Measurements from ENCODE around the gene KRT28. TPM values are rescaled to one million over a fixed set of nuclear protein-coding genes. Genes with fewer than 3 reads are reported as not detected.
A peak's percentile ranks its signal among the peaks of the same experiment; 100 is the strongest.

Gene KRT28
- total RNA-seq, 4 donors from 2014 or later: not detected

- 69 to 72% methylated on average over 1 of the region's 1 CpG for WGBS, 2 donors
- no peaks in the 10 kb centered on the region for H3K9me3 ChIP-seq
- H3K27ac ChIP-seq: no peak overlapping the region
- no peaks in the 10 kb centered on the region for H3K27me3 ChIP-seq
- intact Hi-C loops (cut with DNase I): no loop called here
- no peak for DNase-seq
- peaks cover 0 to 6% (median 0%) of the 10 kb centered on the region in 3 donors for H3K36me3 ChIP-seq
- H3K4me1 ChIP-seq: peaks cover 0 to 10% (median 3%) of the 10 kb centered on the region in 3 donors
- no peak overlapping the region for H3K4me3 ChIP-seq
- TF ChIP-seq, protein P1, sequence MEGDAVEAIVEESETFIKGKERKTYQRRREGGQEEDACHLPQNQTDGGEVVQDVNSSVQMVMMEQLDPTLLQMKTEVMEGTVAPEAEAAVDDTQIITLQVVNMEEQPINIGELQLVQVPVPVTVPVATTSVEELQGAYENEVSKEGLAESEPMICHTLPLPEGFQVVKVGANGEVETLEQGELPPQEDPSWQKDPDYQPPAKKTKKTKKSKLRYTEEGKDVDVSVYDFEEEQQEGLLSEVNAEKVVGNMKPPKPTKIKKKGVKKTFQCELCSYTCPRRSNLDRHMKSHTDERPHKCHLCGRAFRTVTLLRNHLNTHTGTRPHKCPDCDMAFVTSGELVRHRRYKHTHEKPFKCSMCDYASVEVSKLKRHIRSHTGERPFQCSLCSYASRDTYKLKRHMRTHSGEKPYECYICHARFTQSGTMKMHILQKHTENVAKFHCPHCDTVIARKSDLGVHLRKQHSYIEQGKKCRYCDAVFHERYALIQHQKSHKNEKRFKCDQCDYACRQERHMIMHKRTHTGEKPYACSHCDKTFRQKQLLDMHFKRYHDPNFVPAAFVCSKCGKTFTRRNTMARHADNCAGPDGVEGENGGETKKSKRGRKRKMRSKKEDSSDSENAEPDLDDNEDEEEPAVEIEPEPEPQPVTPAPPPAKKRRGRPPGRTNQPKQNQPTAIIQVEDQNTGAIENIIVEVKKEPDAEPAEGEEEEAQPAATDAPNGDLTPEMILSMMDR (IDR thresholded peaks at IDR 0.05): no peak
- TF ChIP-seq POLR2A (IDR thresholded peaks at IDR 0.05): no peak
Measured at GRCh38 chr17:40824015-40824832, 24.5 kb upstream of the KRT28 start.

DNA sequence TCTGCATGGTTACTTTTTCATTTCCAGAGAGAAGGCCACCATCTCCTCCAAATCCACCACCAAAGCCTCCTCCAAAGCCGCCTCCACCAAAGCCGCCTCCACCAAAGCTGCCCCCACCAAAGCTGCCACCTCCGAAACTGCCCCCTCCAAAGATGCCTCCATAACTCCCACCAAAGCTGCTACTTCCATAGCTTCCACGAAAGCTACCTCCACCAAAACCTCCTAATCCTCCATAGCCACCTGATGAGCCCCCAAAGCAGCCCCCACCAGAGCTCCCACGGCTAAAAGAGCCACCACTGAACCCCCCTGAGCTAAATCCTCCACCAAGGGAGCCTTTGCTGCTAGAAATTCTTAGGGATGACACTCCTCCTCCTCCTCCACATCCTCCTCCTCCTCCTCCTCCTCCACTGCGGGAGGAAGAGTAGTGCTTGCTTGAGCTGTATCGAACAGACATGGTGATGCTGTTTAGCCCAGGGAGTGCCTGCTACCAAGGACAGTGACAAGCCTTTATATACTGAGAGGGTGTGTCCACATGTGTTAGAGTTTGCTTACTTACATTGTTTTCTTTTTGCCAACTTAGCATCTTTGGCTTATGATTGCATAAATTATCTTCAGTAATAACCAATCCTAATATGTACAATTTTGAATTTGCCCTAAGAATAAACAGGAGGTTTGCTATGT, 22.5 kb upstream of the KRT28 start, which contains the start of gene KRT10:
TSS of gene KRT10 (minus strand) at position 483 of the 681 bp plus-strand sequence. CDS start at position 454, 29 bp downstream.
- Histone ChIP-seq H3K27me3 (no peaks in the 10 kb centered on the region), H3K4me3 (no peak within 1 kb of the TSS), H3K4me1 (peaks cover 0 to 21% (median 8%) of the 10 kb centered on the region in 3 donors), H3K27ac (no peak within 1 kb of the TSS), H3K36me3 (peaks cover 0 to 11% (median 0%) of the 10 kb centered on the region in 3 donors), H3K9me3 (no peaks in the 10 kb centered on the region)
- intact Hi-C loops (cut with DNase I): no loop called here
- DNase-seq: no peak
- 88 to 93% methylated on average over 3 to 7 of the region's 7 CpGs for WGBS, 2 donors
- TF ChIP-seq POLR2A (IDR thresholded peaks at IDR 0.05): no peak
- TF ChIP-seq, protein P1 (IDR thresholded peaks at IDR 0.05): no peak

- intact Hi-C loops (cut with DNase I): no loop called here
- Histone ChIP-seq H3K36me3 (peaks cover 0 to 18% (median 0%) of the 10 kb centered on the region in 3 donors), H3K4me3 (no peak overlapping the region), H3K27me3 (no peaks in the 10 kb centered on the region), H3K4me1 (peaks cover 0 to 21% (median 8%) of the 10 kb centered on the region in 3 donors), H3K27ac (no peak overlapping the region), H3K9me3 (no peaks in the 10 kb centered on the region)
- TF ChIP-seq, protein P1 (IDR thresholded peaks at IDR 0.05): no peak
- no peak for TF ChIP-seq POLR2A (IDR thresholded peaks at IDR 0.05)
- no peak for DNase-seq
Measured at GRCh38 chr17:40821536-40821935, 21.8 kb upstream of the KRT28 start.

DNA sequence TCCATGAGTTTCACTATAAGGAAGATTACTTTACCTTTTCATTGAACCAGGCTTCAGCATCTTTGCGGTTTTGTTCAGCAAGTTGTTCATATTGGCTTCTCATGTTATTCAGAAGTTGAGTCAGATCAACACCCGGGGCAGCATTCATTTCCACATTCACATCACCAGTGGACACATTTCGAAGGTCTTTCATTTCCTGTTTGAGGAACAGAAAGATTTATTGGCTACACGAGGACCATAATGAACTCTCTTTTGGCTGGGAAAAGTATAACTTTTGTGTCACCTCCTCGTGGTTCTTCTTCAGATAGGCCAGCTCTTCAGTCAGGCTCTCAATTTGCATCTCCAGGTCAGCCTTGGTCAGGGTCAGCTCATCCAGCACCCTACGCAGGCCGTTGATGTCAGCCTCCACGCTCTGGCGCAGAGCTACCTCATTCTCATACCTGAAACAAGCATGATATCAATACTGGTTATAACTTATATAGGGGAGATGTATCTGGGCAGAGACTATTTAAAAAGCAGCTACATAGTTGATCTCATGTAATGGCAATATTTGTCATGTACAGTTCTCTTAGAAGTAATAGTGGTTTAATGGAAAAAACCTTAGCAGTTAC, 20.6 kb upstream of the KRT28 start:
- Histone ChIP-seq H3K4me3 (no peak overlapping the region), H3K9me3 (no peaks in the 10 kb centered on the region), H3K36me3 (peaks cover 0 to 19% (median 0%) of the 10 kb centered on the region in 3 donors), H3K27ac (peak overlapping the region in 2 of 4 donors; percentile 74 to 95), H3K27me3 (no peaks in the 10 kb centered on the region), H3K4me1 (peaks cover 0 to 21% (median 8%) of the 10 kb centered on the region in 3 donors)
- WGBS, 2 donors: 80 to 93% methylated on average over 4 to 9 of the region's 9 CpGs
- intact Hi-C loops (cut with DNase I): no loop called here
- no peak for DNase-seq
- TF ChIP-seq, protein P1 (IDR thresholded peaks at IDR 0.05): no peak
- no peak for TF ChIP-seq POLR2A (IDR thresholded peaks at IDR 0.05)
